Measurements from ENCODE around the gene ARHGAP11B. TPM values are rescaled to one million over a fixed set of nuclear protein-coding genes. Genes with fewer than 3 reads are reported as not detected.
"Not testable (repeated sequence)": the region's sequence is repeated elsewhere in the genome, so short reads cannot be mapped to it uniquely, and the experiment has no call there.

Gene ARHGAP11B

DNA sequence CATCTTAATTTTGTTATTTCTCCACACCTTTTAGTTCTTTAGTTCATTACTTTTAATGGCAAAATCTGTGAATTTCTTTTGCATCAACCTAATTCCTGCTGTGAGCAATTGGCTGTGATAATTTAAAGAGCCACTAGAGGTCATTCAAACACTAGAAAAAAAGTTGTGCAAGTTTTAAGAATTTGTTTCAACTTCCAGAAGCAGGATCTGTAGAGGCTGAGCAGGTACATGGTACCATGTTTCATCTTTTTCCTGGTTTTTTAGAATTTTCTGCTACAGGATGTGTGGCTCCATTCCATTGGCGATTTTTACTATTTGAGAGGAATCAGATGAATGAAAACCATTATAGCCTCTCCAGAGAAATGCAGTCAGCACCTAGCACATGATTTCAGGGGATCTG, 35.2 kb downstream of the ARHGAP11B start:
- not testable (repeated sequence) for H3K9me3 ChIP-seq (ENCODE audit: control insufficient read depth, low read length); H3K4me1 ChIP-seq (ENCODE audit: control insufficient read depth, insufficient read depth, low read length); H3K27ac ChIP-seq (ENCODE audit: low read length); ATAC-seq; H3K27me3 ChIP-seq (ENCODE audit: control insufficient read depth, insufficient read depth); DNase-seq; H3K4me3 ChIP-seq (ENCODE audit: low read length)
- intact Hi-C loops (cut with DNase I) = loop anchor here in 1 of 4 donors (10.0 kb wide), 1 partner anchor 94 kb away; no protein-coding TSS in a partner anchor
- 82% methylated on average over 1 of the region's 1 CpG for WGBS

DNA sequence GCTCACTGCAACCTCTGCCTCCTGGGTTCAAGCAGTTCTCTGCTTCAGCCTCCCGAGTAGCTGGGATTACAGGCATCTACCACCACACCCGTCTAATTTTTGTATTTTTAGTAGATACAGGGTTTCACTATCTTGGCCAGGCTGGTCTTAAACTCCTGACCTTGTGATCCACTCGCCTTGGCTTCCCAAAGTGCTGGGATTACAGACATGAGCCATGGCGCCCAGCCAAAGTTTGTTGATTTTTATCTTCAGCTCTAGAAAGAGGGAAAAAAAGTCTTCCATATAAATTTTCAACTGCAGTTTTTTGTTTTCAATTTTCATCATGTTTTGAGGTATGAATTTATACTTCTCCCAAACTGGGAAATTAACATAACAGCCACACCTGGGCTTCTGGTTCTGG, 43.7 kb downstream of the ARHGAP11B start:
- not testable (repeated sequence) for H3K27ac ChIP-seq (ENCODE audit: low read length); DNase-seq; H3K27me3 ChIP-seq (ENCODE audit: control insufficient read depth, insufficient read depth); ATAC-seq; H3K4me3 ChIP-seq (ENCODE audit: low read length); H3K4me1 ChIP-seq (ENCODE audit: control insufficient read depth, insufficient read depth, low read length); H3K9me3 ChIP-seq (ENCODE audit: control insufficient read depth, low read length)
- intact Hi-C loops (cut with DNase I) = loop anchor here in 1 of 4 donors (10.0 kb wide), 1 partner anchor 85 kb away; no protein-coding TSS in a partner anchor
- 81% methylated on average over 4 of the region's 4 CpGs for WGBS

DNA sequence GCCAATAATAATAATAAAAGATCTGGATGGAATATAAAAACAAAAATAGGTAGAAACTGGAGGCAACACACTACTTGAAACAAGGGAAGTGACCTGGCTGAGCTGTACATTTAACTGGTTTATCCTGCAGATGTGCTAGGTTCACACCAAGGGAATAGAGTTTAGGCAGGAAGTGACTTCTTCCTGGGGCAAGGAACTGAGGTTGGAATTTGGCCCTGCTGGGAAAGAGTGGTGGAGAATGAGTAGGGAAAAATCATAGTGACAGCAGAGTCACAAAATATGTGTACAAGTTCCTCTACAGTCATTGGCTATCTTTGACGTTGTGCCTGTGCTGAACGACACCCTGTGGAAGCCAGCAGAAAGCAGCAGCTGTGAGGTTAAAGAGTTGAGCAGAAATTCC, 44.1 kb downstream of the ARHGAP11B start:
- no peaks in the 10 kb centered on the region for H3K27me3 ChIP-seq (ENCODE audit: control insufficient read depth, insufficient read depth)
- WGBS = 40% methylated on average over 2 of the region's 2 CpGs
- H3K4me3 ChIP-seq (ENCODE audit: low read length) = no peak overlapping the region
- DNase-seq = no peak
- intact Hi-C loops (cut with DNase I) = no loop called here
- no peaks in the 10 kb centered on the region for H3K9me3 ChIP-seq (ENCODE audit: control insufficient read depth, low read length)
- no peak overlapping the region for H3K27ac ChIP-seq (ENCODE audit: low read length)
- no peaks in the 10 kb centered on the region for H3K4me1 ChIP-seq (ENCODE audit: control insufficient read depth, insufficient read depth, low read length)
- no peak for ATAC-seq

DNA sequence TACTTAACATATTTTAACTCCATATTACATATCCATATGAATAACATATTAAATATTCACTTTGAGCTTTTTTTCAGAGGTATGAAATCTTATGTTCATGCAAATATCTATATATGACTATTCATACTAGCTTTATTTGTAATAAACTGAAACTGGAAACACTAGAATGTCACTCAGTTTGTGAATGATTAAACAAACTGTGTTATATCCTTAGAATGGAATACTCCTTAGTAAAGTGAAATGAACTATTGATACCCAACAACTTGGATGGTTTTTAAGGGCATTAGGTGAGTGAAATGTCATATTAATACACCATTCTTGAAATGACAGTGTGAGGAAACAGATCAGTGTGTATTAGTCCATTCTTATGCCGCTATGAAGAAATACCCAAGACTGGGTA, 45.4 kb downstream of the ARHGAP11B start:
- no peaks in the 10 kb centered on the region for H3K4me1 ChIP-seq (ENCODE audit: control insufficient read depth, insufficient read depth, low read length)
- ATAC-seq (no peak), DNase-seq (no peak)
- H3K4me3 ChIP-seq (ENCODE audit: low read length) = no peak overlapping the region
- H3K9me3 ChIP-seq (ENCODE audit: control insufficient read depth, low read length) = no peaks in the 10 kb centered on the region
- no peaks in the 10 kb centered on the region for H3K27me3 ChIP-seq (ENCODE audit: control insufficient read depth, insufficient read depth)
- intact Hi-C loops (cut with DNase I) = no loop called here
- H3K27ac ChIP-seq (ENCODE audit: low read length) = no peak overlapping the region
- WGBS = 93% methylated on average over 1 of the region's 1 CpG

DNA sequence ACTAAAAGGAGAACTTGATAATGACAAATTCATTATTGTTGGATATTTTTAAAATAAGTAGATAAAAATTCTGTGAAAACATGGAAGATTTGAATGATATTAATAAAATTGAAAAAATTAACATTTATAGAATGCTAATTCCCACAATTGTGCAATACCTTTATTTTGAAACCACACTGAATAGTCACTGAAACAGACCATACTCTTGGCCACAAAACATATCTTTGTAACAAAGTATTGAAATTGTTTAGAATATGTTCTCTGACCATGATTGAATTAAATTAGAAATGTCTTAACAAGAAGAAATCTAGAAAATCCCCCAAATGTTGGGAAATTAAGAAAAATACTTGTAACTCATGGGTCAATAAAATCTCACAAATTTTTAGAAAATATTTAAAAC, 49.2 kb downstream of the ARHGAP11B start:
- Histone ChIP-seq H3K4me1 (ENCODE audit: control insufficient read depth, insufficient read depth, low read length) (no peaks in the 10 kb centered on the region), H3K27ac (ENCODE audit: low read length) (no peak overlapping the region), H3K27me3 (ENCODE audit: control insufficient read depth, insufficient read depth) (no peaks in the 10 kb centered on the region), H3K9me3 (ENCODE audit: control insufficient read depth, low read length) (no peaks in the 10 kb centered on the region), H3K4me3 (ENCODE audit: low read length) (no peak overlapping the region)
- no peak for ATAC-seq
- DNase-seq = no peak
- intact Hi-C loops (cut with DNase I) = no loop called here

DNA sequence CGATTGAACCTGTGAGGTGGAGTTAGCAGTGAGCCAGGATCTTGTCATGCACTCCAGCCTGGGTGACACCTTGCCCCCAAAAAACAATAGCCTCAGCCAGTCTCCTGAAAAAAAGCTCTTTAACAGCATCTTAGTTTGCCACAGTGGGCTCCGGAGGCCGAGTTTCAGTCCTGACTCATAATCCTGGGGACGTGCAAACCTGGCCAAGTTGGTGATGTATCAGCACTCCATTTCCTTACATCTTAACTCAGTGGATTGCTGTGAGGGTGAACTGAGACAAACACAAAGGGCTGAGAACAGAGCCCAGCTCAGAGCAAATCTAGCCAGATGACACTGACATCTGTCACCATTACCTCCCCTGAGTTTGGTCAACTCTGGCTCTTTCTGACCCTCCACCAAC, 50.0 kb downstream of the ARHGAP11B start:
- intact Hi-C loops (cut with DNase I); ATAC-seq: not testable (repeated sequence)
- WGBS = 96% methylated on average over 4 of the region's 4 CpGs

DNA sequence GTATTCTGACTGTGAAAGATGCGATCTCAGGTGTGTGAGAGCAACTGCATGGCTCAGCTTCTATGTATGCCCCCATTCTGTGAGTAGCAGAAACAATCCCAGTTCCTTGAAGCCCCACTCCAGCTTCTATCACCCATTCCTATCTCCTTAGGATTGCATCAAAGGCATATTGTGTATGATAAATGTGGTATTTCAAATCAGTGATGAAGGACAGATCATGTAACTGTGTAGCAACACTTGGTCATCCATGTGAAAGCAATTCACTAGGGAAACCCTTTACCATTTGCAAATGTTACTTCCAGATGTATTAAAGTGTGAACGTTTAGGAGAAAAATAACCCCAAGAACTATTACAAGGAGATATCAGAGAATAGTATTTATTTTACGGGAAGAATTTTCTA, 55.1 kb downstream of the ARHGAP11B start:
- intact Hi-C loops (cut with DNase I); H3K27ac ChIP-seq (ENCODE audit: low read length); DNase-seq; H3K9me3 ChIP-seq (ENCODE audit: control insufficient read depth, low read length); H3K4me1 ChIP-seq (ENCODE audit: control insufficient read depth, insufficient read depth, low read length); ATAC-seq; H3K4me3 ChIP-seq (ENCODE audit: low read length); H3K27me3 ChIP-seq (ENCODE audit: control insufficient read depth, insufficient read depth): not testable (repeated sequence)
- WGBS = 95% methylated on average over 3 of the region's 3 CpGs

More for the DNA sequence above, 50.0 kb downstream of the ARHGAP11B start:
- H3K27ac ChIP-seq (ENCODE audit: low read length); H3K27me3 ChIP-seq (ENCODE audit: control insufficient read depth, insufficient read depth); DNase-seq; H3K4me3 ChIP-seq (ENCODE audit: low read length); H3K9me3 ChIP-seq (ENCODE audit: control insufficient read depth, low read length); H3K4me1 ChIP-seq (ENCODE audit: control insufficient read depth, insufficient read depth, low read length): not testable (repeated sequence)

DNA sequence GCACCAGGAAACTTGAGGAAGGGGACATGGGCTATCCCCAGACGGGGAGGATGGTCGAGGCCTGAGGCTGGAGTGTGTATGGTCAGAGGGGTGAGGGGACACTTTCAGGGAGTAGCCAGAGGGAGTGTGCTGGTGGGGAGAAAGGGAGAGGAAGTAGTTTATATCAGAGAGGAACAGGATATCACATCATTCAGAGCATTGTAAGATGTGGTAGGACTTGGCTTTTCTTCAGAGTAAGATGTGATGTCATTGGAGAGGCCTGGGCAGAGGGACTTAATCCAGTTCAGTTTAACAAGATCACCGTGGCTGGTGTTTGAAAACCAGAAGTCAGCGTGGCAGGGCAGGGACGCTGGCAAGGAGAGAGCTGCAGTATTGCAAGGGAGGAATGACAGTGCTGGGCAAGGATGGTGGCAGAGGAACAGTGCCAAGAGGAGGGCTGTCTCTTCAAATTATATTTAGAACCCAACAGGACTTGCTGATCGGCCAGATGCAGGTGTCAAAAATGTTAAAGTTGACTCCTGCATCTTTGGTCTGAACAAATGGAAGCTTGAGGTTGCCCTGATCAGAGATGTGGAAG, 59.9 kb downstream of the ARHGAP11B start:
- intact Hi-C loops (cut with DNase I); H3K4me3 ChIP-seq (ENCODE audit: low read length); H3K4me1 ChIP-seq (ENCODE audit: control insufficient read depth, insufficient read depth, low read length); H3K27me3 ChIP-seq (ENCODE audit: control insufficient read depth, insufficient read depth); DNase-seq; H3K9me3 ChIP-seq (ENCODE audit: control insufficient read depth, low read length); H3K27ac ChIP-seq (ENCODE audit: low read length): not testable (repeated sequence)
- 31% methylated on average over 6 of the region's 6 CpGs for WGBS
- ATAC-seq = peak; percentile 41 to 72

DNA sequence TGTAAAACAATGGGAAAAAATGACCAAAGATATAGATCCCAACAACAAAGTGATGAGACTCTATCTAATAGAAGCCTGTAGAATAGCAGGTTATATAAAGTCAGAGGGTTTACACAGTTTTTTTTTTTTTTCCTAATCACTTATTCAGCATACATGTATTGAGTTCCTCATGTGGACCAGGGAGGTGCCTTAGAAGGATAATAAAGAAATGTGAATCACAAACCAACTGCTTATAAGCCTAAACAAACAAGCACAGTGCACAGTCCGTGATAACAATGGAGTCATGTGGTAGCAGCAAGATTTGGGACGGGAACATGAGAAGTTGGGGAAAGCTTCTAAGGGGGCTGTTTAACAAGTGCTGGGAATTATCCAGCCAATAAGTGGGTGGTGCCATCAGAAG, 60.7 kb downstream of the ARHGAP11B start:
- H3K9me3 ChIP-seq (ENCODE audit: control insufficient read depth, low read length); H3K27me3 ChIP-seq (ENCODE audit: control insufficient read depth, insufficient read depth): not testable (repeated sequence)

More for the DNA sequence above, 60.7 kb downstream of the ARHGAP11B start:
- 51% methylated on average over 2 of the region's 2 CpGs for WGBS
- ATAC-seq; DNase-seq; H3K4me1 ChIP-seq (ENCODE audit: control insufficient read depth, insufficient read depth, low read length); intact Hi-C loops (cut with DNase I); H3K27ac ChIP-seq (ENCODE audit: low read length); H3K4me3 ChIP-seq (ENCODE audit: low read length): not testable (repeated sequence)

Other genes with a start within 250 kb of the ARHGAP11B start
- gene CHRFAM7A, start 232.6 kb upstream of the ARHGAP11B start, total RNA-seq = 1 to 10 TPM; 1.2 to 4.9 (median 1.9) TPM
- gene CHRFAM7A, start 232.6 kb upstream of the ARHGAP11B start, polyA plus RNA-seq = 1.3 TPM
- 1 to 10 TPM; 2.8 to 6.0 (median 3.5) TPM for gene GOLGA8R, start 211.9 kb upstream of the ARHGAP11B start, total RNA-seq
- gene GOLGA8R, start 211.9 kb upstream of the ARHGAP11B start, polyA plus RNA-seq = 2.3 TPM
- gene GOLGA8Q, start 74.1 kb upstream of the ARHGAP11B start, total RNA-seq = 1 to 10 TPM in 1 of 4 donors, under 1 TPM in 2, not detected in 1; 0.71 to 6.8 (median 0.79) TPM
- 1.7 TPM for gene GOLGA8Q, start 74.1 kb upstream of the ARHGAP11B start, polyA plus RNA-seq
- gene GOLGA8H, start 22.1 kb upstream of the ARHGAP11B start, total RNA-seq = under 1 TPM in 2 of 4 donors, not detected in 2; 0.28 to 0.79 TPM
- gene GOLGA8H, start 22.1 kb upstream of the ARHGAP11B start, polyA plus RNA-seq = 0.81 TPM

All from right cardiac atrium (tissue), 5 donors.